ENCODE measurements around the gene MRPL44. TPM values are rescaled to one million over a fixed set of nuclear protein-coding genes. Genes with fewer than 3 reads are reported as not detected.
"Not testable (repeated sequence)": the region's sequence is repeated elsewhere in the genome, so short reads cannot be mapped to it uniquely, and the experiment has no call there.

Gene MRPL44
- total RNA-seq, 1 experiment from 2014 or later, result 25.3 TPM

DNA sequence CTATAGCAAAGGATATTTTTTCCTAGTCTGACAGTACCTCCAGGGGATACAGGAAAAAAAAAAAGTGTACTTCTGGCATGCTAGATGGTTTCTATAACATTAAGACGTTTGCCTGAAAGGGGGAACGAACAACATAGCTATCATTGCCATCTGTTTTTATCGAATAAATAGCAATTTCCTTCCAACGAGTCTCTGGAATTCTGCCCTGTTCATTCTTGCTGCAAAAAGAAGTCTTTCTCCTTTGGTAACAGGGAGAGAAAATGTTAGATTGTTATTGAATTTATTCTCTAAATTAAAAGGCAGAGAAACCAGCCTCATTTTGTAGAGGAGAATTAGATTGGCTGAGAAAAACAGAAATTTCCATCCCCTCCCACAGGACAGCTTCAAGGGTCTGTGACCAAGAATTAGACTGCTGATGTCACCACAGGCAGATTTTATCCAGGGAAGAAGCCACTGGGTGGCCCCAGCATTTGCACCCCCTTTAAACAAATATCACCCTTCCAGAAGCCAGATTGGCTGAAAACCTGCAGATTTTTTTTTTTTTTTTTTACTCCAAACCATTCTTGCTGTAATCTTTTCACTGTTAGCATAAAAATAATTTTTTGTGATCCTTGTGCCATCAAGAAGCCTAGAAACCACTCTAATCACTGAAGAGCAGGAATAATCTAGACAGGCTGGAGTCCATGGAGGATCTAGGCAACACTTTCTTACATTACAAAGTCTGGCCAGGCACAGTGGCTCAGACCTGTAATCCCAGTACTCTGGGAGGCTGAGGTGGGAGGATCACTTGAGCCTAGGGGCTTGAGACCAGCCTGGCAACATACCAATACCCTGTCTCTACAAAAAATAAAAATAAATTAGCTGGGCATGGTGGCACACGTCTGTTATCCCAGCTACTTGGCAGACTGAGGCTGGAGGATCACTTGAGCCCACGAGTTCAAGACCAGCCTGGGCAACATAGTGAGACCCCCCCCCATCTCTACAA lies 24.2 kb upstream of the MRPL44 start:
- no peak for DNase-seq (ENCODE audit: low read depth)
- in situ Hi-C loops (cut with HindIII; ENCODE audit: low pct_unique_long_range_greater_than_20kb, low sequenced_read_pairs), result no loop called here

DNA sequence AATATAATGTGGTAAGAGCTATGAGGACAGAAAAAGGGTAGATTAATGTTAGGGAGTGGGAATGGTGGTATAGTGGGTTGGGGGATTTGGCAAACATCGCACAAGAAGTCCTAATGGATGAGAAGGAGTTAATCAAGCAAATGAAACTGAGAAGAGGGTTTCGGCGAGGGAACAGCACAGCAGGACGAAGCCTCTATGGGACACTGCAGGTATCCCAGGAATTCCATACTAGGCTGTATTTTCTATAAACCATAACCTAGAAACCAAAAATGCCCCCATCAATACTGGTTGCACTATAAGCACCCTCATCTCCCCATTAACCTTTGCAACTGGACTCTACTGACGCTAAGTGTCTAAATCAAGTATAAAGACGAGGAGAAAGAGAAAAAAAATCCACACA lies 22.4 kb upstream of the MRPL44 start:
- DNase-seq (ENCODE audit: low read depth), result no peak
- in situ Hi-C loops (cut with HindIII; ENCODE audit: low pct_unique_long_range_greater_than_20kb, low sequenced_read_pairs), result no loop called here

DNA sequence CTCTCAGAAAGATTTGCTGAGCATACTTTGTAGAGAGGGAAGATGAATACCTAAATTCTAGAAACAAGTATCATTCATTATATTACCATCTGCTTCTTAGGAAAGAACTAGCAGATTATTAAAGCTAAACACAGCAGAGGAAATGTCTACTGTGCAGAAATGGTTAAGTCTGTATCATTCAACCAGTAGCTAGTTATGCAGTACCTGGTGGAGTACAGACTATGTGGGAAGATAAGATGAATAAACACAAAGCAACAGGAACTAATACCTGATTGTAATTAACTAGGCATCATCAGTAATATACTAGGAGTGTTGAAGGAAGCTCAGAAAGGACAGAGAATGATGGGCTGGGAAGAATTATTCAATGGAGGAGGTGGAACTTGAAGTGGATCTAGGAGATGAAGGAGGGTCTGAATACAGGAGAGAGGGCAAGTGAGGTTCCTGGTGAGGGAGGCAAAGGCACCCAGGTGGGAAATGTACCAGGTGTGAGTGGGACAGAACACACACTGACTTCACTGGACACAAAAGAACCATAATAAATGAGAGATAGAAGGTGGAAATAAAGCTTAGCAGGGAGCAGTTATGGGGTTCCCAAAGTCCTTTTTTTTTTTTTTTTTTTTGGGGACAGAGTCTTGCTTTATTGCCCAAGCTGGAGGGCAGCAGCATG lies 21.7 kb upstream of the MRPL44 start:
- in situ Hi-C loops (cut with HindIII; ENCODE audit: low pct_unique_long_range_greater_than_20kb, low sequenced_read_pairs), result no loop called here
- no peak for DNase-seq (ENCODE audit: low read depth)

DNA sequence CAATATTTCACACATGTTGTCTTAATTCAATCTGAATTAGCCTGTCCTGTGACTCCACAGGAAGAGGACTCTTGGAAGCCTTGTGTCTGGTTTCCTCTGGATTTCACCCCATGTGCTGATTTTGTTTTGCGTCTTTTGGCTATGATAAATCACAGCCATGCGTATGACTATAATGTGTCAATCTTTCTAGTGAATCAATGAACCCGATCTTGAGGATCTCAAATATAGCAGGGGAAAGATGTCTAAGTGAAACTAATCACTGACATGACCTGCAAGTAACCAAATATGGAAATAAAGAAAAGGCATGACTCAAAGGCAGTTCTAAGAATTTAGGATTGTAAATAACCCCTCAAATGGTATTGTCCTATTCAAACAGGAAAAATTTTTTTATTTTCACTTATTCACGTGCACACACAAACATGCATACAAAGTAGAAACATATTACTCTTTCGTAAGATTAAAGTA lies 20.4 kb upstream of the MRPL44 start:
- DNase-seq (ENCODE audit: low read depth), result no peak
- in situ Hi-C loops (cut with HindIII; ENCODE audit: low pct_unique_long_range_greater_than_20kb, low sequenced_read_pairs), result no loop called here

DNA sequence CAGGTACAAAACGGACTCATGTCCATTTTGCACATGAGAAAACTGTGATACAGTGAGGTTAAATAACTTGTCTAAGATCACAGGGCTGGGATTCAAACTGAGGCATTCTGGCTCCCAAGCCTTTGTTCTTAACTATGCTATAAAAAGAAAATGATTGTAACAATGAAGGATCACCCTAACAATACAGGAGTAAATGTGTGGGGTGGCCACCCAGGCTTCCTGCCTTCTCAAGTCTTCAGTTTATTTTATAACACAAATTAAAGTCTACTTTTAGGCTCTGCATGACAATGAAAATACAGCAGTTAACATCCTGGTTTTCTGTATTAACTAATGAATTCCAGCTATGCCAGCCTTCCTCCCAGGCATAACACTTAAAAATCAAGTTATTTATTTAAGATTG lies 19.7 kb upstream of the MRPL44 start:
- in situ Hi-C loops (cut with HindIII; ENCODE audit: low pct_unique_long_range_greater_than_20kb, low sequenced_read_pairs), result no loop called here
- DNase-seq (ENCODE audit: low read depth), result no peak

DNA sequence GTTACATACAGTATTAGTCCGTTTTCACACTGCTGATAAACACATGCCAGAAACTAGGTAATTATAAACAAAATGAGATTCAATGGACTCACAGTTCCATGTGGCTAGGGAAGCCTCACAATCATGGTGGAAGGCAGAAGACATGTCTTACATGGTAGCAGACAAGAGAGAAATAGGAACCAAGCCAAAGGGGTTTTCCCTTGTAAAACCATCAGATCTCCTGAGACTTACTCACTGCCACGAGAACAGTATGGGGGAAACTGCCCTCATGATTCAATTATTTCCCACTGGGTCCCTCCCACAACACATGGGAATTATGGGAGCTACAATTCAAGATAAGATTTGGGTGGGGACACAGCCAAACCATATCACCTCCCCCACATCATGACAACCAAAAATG lies 17.8 kb upstream of the MRPL44 start:
- peak; percentile 27 for DNase-seq (ENCODE audit: low read depth)
- in situ Hi-C loops (cut with HindIII; ENCODE audit: low pct_unique_long_range_greater_than_20kb, low sequenced_read_pairs), result not testable (repeated sequence)

DNA sequence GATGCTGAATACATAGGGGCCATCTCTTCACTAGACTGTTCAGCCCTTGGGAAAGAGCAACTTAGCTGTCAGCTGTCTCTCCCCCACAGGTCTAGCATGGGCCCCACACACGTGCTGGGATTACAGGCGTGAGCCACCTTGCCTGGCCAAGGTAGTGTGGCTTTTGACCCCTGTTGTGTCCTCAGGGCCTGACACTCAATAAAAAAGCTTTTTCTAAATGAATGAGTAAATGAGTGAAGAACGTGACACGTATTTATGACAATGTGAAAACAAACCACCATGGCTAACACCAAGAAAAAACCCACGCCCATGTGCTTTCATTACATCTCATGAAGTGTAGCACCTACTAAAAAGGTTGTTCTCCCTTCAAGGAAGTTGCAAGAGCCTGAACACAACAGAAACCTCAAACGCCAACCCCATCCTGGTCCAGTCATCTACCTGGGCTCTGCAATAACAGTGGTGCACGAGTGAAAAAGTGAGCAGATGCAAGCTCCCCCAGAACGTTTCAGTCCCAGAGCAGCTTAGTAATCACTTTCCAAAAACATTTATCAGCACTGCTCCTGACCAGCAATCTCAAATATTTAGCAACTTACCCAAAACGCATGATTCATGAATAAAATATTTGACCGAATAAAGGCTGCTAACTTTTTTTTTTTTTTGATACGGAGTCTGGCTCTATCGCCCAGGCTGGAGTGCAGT lies 15.5 kb upstream of the MRPL44 start:
- in situ Hi-C loops (cut with HindIII; ENCODE audit: low pct_unique_long_range_greater_than_20kb, low sequenced_read_pairs), result no loop called here
- peak; percentile 75 for DNase-seq (ENCODE audit: low read depth)

DNA sequence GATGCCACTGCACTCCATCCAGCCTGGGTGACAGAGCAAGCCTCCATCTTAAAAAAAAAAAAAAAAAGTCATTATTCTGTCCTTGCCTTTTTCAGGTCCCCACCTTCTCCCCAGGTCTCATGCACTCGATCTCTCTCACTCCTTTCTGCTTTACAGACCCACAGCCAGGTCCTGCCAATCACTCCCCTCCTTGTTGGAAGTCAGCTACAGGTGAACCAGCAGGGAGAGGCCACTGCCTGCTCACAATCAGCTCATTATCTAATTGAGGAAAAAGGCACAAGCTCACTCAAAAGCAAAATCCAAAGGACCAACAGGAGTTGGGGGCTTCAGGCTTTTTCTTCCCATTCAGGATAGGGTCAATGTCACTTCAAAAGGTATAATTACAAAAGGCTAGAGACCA lies 14.1 kb upstream of the MRPL44 start:
- DNase-seq (ENCODE audit: low read depth), result no peak
- in situ Hi-C loops (cut with HindIII; ENCODE audit: low pct_unique_long_range_greater_than_20kb, low sequenced_read_pairs), result no loop called here

DNA sequence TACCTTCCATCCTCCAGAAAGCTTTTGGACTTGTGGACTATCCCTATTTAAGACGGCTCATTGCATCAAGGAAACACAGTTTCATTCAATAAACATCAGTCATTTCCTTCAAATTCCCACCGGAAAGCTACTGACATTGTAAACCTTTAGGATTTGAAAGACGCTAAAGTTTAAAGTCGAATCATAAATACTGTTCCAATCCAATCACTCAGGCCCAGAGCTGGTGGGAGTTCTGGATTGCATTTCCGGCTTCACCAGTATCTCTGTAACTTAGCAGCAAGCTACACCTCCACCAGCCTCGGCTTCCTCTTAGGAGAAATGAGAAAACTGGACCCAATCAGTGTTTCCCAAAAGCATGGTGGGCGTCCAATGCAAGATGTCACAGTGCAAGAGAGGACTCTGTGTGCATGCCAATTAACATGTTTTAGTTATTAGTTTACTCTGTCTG lies 13.7 kb upstream of the MRPL44 start:
- peak; percentile 54 for DNase-seq (ENCODE audit: low read depth)

DNA sequence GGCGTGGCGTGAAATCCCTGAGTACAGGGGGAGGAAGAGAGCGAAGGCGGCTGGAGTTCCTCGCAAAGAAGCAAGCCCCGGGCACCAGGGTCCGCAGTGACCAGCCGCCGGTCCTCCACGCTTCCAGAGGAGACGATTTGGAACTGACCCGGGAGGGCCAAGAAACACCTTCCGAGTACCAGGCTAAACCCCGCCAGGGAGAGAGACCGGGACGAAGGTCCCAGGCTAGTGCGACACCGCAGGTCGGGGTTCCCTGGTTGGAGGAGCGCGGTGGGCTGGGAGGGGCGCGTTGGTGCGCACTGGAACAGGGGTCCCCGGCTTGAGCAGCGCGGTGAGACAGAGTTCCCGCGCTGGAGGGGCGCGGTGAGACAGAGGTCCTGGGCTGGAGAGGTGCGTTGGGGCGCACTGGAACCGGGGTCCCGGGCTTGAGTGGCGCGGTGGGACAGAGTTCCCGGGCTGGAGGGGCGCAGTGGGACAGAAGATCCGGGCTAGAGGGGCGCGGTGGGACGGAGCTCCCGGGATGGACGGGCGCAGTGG lies 13.0 kb upstream of the MRPL44 start:
- peak; percentile 42 for DNase-seq (ENCODE audit: low read depth)
- in situ Hi-C loops (cut with HindIII; ENCODE audit: low pct_unique_long_range_greater_than_20kb, low sequenced_read_pairs), result no loop called here

More for the DNA sequence above, 13.7 kb upstream of the MRPL44 start:
- in situ Hi-C loops (cut with HindIII; ENCODE audit: low pct_unique_long_range_greater_than_20kb, low sequenced_read_pairs), result no loop called here

DNA sequence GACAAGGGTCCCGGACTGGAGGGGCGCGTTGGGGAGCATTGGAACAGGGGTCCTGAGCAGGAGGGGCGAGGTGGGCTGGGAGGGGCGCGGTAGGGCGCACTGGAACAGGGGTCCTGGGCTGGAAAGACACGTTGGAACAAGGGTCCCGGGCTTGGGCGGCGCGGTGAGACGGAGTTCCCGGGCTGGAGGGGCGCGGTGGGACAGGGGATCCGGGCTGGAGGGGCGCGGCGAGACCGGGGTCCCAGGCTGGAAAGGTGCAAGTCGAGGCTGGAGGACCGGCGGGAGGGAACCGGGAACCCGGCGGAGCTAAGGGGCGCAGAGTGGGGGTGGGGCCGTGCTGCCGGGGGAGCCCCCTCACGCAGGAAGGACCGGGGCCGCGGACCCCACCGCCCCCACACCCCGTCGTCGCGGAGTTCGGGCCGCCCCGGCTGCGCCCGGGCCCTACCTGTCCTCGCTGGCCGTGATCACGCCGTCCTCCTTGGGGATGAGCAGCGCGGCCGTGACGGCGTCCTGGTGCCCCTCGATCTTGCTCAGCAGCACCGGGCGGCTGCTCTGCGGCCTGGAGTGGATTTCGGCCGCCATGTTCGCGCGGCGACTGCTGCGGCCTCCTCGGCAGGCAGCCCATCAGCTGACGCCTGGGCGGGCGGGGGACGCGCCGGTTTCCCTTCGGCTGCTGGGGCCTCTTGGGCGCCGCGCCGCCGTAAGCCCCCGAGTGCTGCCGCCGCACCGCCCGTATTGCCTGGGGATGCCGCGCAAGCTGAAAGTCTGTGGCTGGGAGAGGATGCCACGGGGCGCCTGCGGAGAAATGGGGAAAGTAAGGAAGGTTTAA lies 12.3 kb upstream of the MRPL44 start, which contains the start of gene WDFY1:
WDFY1 (minus strand) TSS at position 633 of the 829 bp plus-strand sequence; CDS start at position 582, 51 bp downstream.
- in situ Hi-C loops (cut with HindIII; ENCODE audit: low pct_unique_long_range_greater_than_20kb, low sequenced_read_pairs), result no loop called here
- DNase-seq (ENCODE audit: low read depth), result peak; percentile 78

DNA sequence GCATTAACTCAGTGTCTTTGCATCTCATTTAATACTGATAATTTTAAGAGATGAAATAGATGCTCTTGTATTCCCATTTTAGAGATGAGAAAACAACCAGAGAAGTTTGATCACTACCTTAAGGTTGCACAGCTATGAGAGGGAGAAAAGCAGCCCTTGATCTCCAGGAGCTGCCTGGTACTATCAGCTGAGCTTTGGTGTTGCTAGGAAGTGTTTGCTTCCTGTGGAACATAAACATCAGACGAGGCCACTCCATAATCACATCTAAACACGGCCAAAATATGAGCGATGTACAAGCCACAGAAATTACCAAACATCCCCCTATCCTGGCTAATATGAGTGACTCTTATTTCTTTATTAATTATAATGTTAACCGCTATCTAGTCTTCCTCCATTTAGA lies 11.5 kb upstream of the MRPL44 start:
- DNase-seq (ENCODE audit: low read depth), result no peak

DNA sequence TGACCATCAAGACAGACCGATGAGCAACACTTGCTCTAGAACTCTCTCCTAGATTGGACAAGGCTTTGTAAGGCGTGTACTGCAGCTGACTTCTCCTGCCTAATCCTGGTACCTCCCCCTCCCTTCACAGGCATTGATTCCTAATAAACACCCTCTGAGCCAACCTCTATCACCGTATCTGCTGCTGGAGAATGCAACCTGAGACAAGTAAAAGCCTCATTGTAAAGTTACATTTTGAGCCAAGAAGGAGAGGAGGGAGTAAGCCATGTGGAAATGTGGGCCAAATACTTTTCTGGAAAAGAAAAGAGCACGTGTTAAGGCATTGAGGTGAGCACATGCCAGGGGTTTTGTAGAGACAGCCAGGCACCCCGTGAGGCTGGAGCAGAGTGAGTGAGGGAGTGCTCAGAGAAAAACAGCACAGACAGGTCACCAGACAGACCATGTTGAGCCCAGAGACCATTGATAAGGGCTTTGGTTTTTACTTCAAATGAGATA lies 9.5 kb upstream of the MRPL44 start:
- no peak for DNase-seq (ENCODE audit: low read depth)
- in situ Hi-C loops (cut with HindIII; ENCODE audit: low pct_unique_long_range_greater_than_20kb, low sequenced_read_pairs), result no loop called here

More for the DNA sequence above, 11.5 kb upstream of the MRPL44 start:
- in situ Hi-C loops (cut with HindIII; ENCODE audit: low pct_unique_long_range_greater_than_20kb, low sequenced_read_pairs), result no loop called here

DNA sequence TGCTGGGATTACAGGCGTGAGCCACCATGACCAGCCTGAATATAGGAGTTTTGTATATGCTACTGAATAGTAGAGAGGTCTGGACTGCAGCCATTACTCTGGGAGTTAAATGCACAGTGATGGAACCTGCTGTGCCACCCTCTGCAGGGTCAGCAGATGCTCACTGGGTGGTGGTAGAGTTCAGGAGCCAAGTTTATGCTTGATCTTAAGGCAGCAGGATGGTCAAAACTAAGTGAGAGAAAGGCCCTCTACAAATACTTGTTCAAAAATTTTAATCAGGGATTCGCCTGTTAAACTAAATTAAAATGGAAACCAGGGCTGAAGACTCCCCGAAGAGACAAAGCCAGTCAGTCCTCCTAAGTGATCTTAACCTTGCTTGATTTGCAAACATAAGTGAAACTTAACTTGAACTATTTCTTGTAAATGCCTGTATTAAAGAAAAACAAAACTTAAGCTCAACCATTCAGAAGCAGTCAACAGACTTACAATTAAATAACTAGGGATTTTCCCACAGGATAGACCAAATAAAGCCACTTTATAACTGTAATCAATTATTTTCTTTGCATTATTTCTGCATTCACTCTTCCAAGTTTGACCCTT lies 7.9 kb upstream of the MRPL44 start:
- in situ Hi-C loops (cut with HindIII; ENCODE audit: low pct_unique_long_range_greater_than_20kb, low sequenced_read_pairs), result no loop called here
- DNase-seq (ENCODE audit: low read depth), result no peak

DNA sequence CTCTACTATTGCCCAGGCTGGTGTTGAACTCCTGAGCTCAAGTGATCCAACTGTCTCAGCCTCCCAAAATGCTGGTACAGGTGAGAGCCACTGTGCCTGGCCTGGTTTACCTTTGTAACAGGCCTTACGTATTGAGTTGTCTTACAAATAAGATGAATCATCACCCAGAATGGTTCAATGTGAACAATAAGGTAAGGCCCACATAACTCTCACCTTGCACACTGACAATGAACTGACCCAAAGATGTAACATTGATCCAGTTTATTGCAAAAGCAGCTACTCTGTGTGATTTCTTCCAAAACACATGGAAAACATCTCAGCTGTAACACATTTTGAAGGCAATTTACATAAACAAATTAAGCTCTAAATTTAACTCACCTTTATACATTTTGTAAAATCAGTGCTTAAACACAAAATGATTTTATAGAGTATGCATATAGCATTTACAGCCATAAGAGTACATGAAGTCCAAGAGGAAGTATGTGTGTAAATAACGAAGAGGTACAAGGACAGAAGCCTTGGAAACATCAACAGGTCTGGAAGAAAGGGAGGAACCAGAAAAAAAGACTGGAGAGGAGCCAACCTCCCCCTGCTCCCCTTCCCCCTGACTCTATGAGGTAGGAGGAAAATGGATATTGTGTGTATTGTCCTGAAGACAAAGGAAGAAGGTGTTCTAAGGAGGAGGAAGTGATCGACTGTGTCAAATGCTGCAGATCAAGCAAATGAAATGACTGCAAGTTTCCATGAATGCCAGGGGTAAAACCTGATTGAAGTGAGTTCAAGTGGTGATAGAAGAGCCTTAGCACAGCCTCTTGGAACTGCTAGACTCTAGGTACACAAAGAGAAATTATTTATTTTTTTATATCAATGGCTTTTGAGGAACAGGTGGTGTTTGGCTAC lies 6.6 kb upstream of the MRPL44 start:
- no peak for DNase-seq (ENCODE audit: low read depth)
- in situ Hi-C loops (cut with HindIII; ENCODE audit: low pct_unique_long_range_greater_than_20kb, low sequenced_read_pairs), result no loop called here

DNA sequence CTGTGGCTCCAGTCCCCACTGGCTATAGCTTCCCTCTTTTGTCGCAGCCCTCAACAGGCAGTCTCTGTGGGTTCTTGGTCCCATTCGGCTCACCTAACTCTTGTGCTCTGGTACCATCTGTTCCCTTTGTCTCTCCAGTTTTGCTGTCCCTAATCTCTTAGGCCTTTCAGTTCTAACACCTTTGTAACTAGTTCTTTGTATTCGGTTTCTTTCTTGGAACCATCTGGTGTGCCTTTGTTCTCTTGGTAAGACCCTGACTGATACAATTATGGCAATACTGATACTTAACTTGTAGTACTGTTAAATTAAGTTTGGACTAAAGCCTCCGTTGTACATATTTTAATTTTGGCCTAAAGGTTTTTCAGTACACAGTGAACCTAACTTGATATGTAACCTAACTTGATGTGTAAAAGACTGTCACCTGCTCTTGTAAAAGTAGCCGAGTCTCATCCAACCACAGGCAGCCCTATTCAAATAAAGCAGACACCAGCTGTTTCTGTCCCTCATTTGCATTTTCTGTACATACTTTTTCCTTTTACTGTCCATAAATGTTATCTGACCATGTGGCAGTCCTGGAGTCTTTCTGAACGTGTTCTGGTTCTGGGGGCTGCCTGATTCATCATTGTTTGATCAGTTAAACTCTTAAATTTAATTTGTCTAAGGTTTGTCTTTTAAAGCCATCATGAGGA lies 4.8 kb upstream of the MRPL44 start:
- in situ Hi-C loops (cut with HindIII; ENCODE audit: low pct_unique_long_range_greater_than_20kb, low sequenced_read_pairs), result no loop called here
- DNase-seq (ENCODE audit: low read depth), result no peak
